ENCODE data around the gene ADAMTS3. TPM values are rescaled to one million over a fixed set of nuclear protein-coding genes. Genes with fewer than 3 reads are reported as not detected.

ADAMTS3 gene
- total and polyA plus RNA-seq, 9 of the 15 experiments (the other 6 are each of a cell fraction or from before 2014, with no cell fraction given): 4.0 to 18.0 (median 12.1) TPM

GRCh38 chr4:72390409-72390808 lies 178.6 kb downstream of the ADAMTS3 start (continued):
- TF ChIP-seq FOXP4 (CRISPR knock-in tag; IDR thresholded peaks at IDR 0.05; ENCODE audit: borderline replicate concordance): no peak
- TF ChIP-seq JUN (IDR thresholded peaks at IDR 0.05; ENCODE audit: borderline replicate concordance, low read depth, low read length): no peak
- no peak for TF ChIP-seq JUN (CRISPR knock-in tag; IDR thresholded peaks at IDR 0.05; ENCODE audit: borderline replicate concordance)

GRCh38 chr4:72388521-72388920 lies 180.5 kb downstream of the ADAMTS3 start:
- no peaks in the 10 kb centered on the region; a peak in 2 of 5 replicates for H3K4me1 ChIP-seq (replicated peaks in 1 of 2; ENCODE audit: control insufficient read depth in 2 of 2, insufficient read depth in 2 of 2, low read length in 2 of 2)
- no TSS peak for BruUV-seq (replicated peaks)
- ATAC-seq (no peak), DNase-seq (ENCODE audit: extremely low read depth in 1 of 4, low spot score in 3 of 4) (no peak), FAIRE-seq (no peak)
- H3K4me2 ChIP-seq (ENCODE audit: insufficient read depth, low read length): no peak overlapping the region
- H3K27ac ChIP-seq (ENCODE audit: extremely low read depth, low read depth, low read length): no peak overlapping the region
- WGBS (ENCODE audit: insufficient coverage, low coverage, missing lambda C conversion rate): 22% methylated on average over 1 of the region's 1 CpG
- no peaks in the 10 kb centered on the region for H3K79me2 ChIP-seq (ENCODE audit: control insufficient read depth, insufficient read depth, low read length)
- ChIA-PET POLR2A (no interaction called here), CTCF (ENCODE audit: low intra/inter-chr PET ratio) (no interaction called here)
- no peaks in the 10 kb centered on the region for H3K36me3 ChIP-seq (ENCODE audit: control insufficient read depth, insufficient read depth, low read length)
- no peak overlapping the region for H3K4me3 ChIP-seq
- no peaks in the 10 kb centered on the region; the same call in 1 of the 2 replicates for H3K9me3 ChIP-seq (replicated peaks; ENCODE audit: control insufficient read depth, insufficient read depth, low read depth, low read length)
- H2AFZ ChIP-seq (ENCODE audit: low read depth, low read length): no peak overlapping the region
- intact Hi-C loops (cut with micrococcal nuclease) (no loop called here), in situ Hi-C loops (cut with MboI) (no loop called here)
- no peaks in the 10 kb centered on the region for H3K9me1 ChIP-seq (ENCODE audit: control insufficient read depth, insufficient read depth, low read length)
- H3K27me3 ChIP-seq (ENCODE audit: control insufficient read depth in 2 of 2, insufficient read depth in 2 of 2, low read length in 2 of 2): no peaks in the 10 kb centered on the region
- H4K20me1 ChIP-seq (replicated peaks; ENCODE audit: control insufficient read depth, insufficient read depth, low read length): no peaks in the 10 kb centered on the region
- H3K9ac ChIP-seq (ENCODE audit: insufficient read depth in 1 of 2, low read depth in 2 of 2, low read length in 2 of 2): no peak overlapping the region
- TF ChIP-seq ZNF707 (CRISPR knock-in tag; conservative IDR thresholded peaks at IDR 0.05) (no peak), MIER1 (IDR thresholded peaks at IDR 0.05; ENCODE audit: low read depth) (no peak), ZFP1 (CRISPR knock-in tag; IDR thresholded peaks at IDR 0.05) (no peak), ESRRB (CRISPR knock-in tag; IDR thresholded peaks at IDR 0.05; ENCODE audit: borderline replicate concordance) (no peak), TCFL5 (CRISPR knock-in tag; conservative IDR thresholded peaks at IDR 0.05) (no peak), NKRF (IDR thresholded peaks at IDR 0.05; ENCODE audit: borderline replicate concordance) (no peak), TCF7L2 (IDR thresholded peaks at IDR 0.05; ENCODE audit: low read depth, low read length) (no peak), ZNF133 (CRISPR knock-in tag; IDR thresholded peaks at IDR 0.05) (no peak), SETDB1 (IDR thresholded peaks at IDR 0.05; ENCODE audit: low read length) (no peak), ZNF695 (CRISPR knock-in tag; IDR thresholded peaks at IDR 0.05) (no peak), ETS1 (conservative IDR thresholded peaks at IDR 0.05; ENCODE audit: control insufficient read depth, low read depth, low read length) (no peak), ILK (tag; IDR thresholded peaks at IDR 0.05; ENCODE audit: borderline replicate concordance, low read depth) (no peak), TGIF2 (CRISPR knock-in tag; IDR thresholded peaks at IDR 0.05) (no peak), ZNF184 (CRISPR knock-in tag; IDR thresholded peaks at IDR 0.05) (no peak), SAFB (IDR thresholded peaks at IDR 0.05; ENCODE audit: borderline replicate concordance, low read depth, low read length) (no peak)

Data from K562 (cell line).